Right lobe of liver (tissue), 4 donors: ENCODE results near the gene KIF14.

ENCODE experiments used
- CTCF ChIP-seq, 4 donors: fragments of 200-600 bp in 3 of 4; fragments of 450-650 bp in 1 of 4; IDR thresholded peaks; one replicate each; pipeline versions ENCODE4 v1.5.1 to v1.8.0; 2016 to 2022; ENCODE audit warnings: antibody characterized with exemption in 4 of 4, mild to moderate bottlenecking in 2 of 4
- POLR2A ChIP-seq: fragments of 450-650 bp; IDR thresholded peaks from one replicate; pipeline ENCODE4 v1.6.1; 2017; ENCODE audit warnings: antibody characterized with exemption, mild to moderate bottlenecking
- donor health status: DM: no; HTN: no; CAD: no.
- donor health status: DM: no; HTN: no; CAD: no.
- donor health status: DM: no; HTN: yes; CAD: no.

GRCh38 chr1:200510228-200510623 is 110.3 kb downstream of the KIF14 start:
- peak; percentile 94 to 99 (median 96) for TF ChIP-seq CTCF (IDR thresholded peaks at IDR 0.05)
- TF ChIP-seq POLR2A = no peak
